ENCODE measurements around the gene CCDC17.

CCDC17 gene

GRCh38 chr1:45647248-45648021, 23.6 kb upstream of the CCDC17 start:
- no peak overlapping the region for H3K27ac ChIP-seq (ENCODE audit: low read length)
- H3K9me3 ChIP-seq (ENCODE audit: control insufficient read depth, low read depth, low read length), result no peaks in the 10 kb centered on the region
- H3K4me3 ChIP-seq (ENCODE audit: low read length), result no peak overlapping the region
- H3K27me3 ChIP-seq (ENCODE audit: control insufficient read depth, insufficient read depth, low read length), result no peaks in the 10 kb centered on the region
- peaks cover 66% of the 10 kb centered on the region for H3K36me3 ChIP-seq (ENCODE audit: control insufficient read depth, low read depth, low read length)
- H3K4me1 ChIP-seq (ENCODE audit: control insufficient read depth, low read depth, low read length), result no peaks in the 10 kb centered on the region
- no peak overlapping the region for H3K9ac ChIP-seq (ENCODE audit: low read length)

- Histone ChIP-seq H3K36me3 (ENCODE audit: control insufficient read depth, low read depth, low read length) (peaks cover 65% of the 10 kb centered on the region), H3K4me1 (ENCODE audit: control insufficient read depth, low read depth, low read length) (no peaks in the 10 kb centered on the region), H3K27ac (ENCODE audit: low read length) (no peak overlapping the region)
Measured at GRCh38 chr1:45644661-45645060, 20.8 kb upstream of the CCDC17 start.

GRCh38 chr1:45643978-45644377, 20.1 kb upstream of the CCDC17 start:
- H3K9ac ChIP-seq (ENCODE audit: low read length), result no peak overlapping the region
- H3K4me1 ChIP-seq (ENCODE audit: control insufficient read depth, low read depth, low read length), result no peaks in the 10 kb centered on the region
- no peaks in the 10 kb centered on the region for H3K9me3 ChIP-seq (ENCODE audit: control insufficient read depth, low read depth, low read length)
- peaks cover 64% of the 10 kb centered on the region for H3K36me3 ChIP-seq (ENCODE audit: control insufficient read depth, low read depth, low read length)
- H3K27ac ChIP-seq (ENCODE audit: low read length), result no peak overlapping the region
- H3K4me3 ChIP-seq (ENCODE audit: low read length), result no peak overlapping the region
- H3K27me3 ChIP-seq (ENCODE audit: control insufficient read depth, insufficient read depth, low read length), result no peaks in the 10 kb centered on the region

More at GRCh38 chr1:45644661-45645060, 20.8 kb upstream of the CCDC17 start:
- Histone ChIP-seq H3K27me3 (ENCODE audit: control insufficient read depth, insufficient read depth, low read length) (no peaks in the 10 kb centered on the region), H3K4me3 (ENCODE audit: low read length) (no peak overlapping the region), H3K9ac (ENCODE audit: low read length) (no peak overlapping the region), H3K9me3 (ENCODE audit: control insufficient read depth, low read depth, low read length) (no peaks in the 10 kb centered on the region)

- no peak overlapping the region for H3K9ac ChIP-seq (ENCODE audit: low read length)
- peaks cover 67% of the 10 kb centered on the region for H3K36me3 ChIP-seq (ENCODE audit: control insufficient read depth, low read depth, low read length)
- no peaks in the 10 kb centered on the region for H3K9me3 ChIP-seq (ENCODE audit: control insufficient read depth, low read depth, low read length)
Measured at GRCh38 chr1:45643321-45643720, 19.5 kb upstream of the CCDC17 start.

GRCh38 chr1:45640293-45640692, 16.4 kb upstream of the CCDC17 start:
- Histone ChIP-seq H3K9me3 (ENCODE audit: control insufficient read depth, low read depth, low read length) (no peaks in the 10 kb centered on the region), H3K4me1 (ENCODE audit: control insufficient read depth, low read depth, low read length) (no peaks in the 10 kb centered on the region), H3K27ac (ENCODE audit: low read length) (no peak overlapping the region), H3K9ac (ENCODE audit: low read length) (no peak overlapping the region), H3K4me3 (ENCODE audit: low read length) (no peak overlapping the region), H3K36me3 (ENCODE audit: control insufficient read depth, low read depth, low read length) (peaks cover 84% of the 10 kb centered on the region), H3K27me3 (ENCODE audit: control insufficient read depth, insufficient read depth, low read length) (no peaks in the 10 kb centered on the region)

More at GRCh38 chr1:45643321-45643720, 19.5 kb upstream of the CCDC17 start:
- no peak overlapping the region for H3K27ac ChIP-seq (ENCODE audit: low read length)
- H3K4me1 ChIP-seq (ENCODE audit: control insufficient read depth, low read depth, low read length), result no peaks in the 10 kb centered on the region
- no peaks in the 10 kb centered on the region for H3K27me3 ChIP-seq (ENCODE audit: control insufficient read depth, insufficient read depth, low read length)
- no peak overlapping the region for H3K4me3 ChIP-seq (ENCODE audit: low read length)

GRCh38 chr1:45635211-45635610, 11.4 kb upstream of the CCDC17 start:
- Histone ChIP-seq H3K9ac (ENCODE audit: low read length) (no peak overlapping the region), H3K27me3 (ENCODE audit: control insufficient read depth, insufficient read depth, low read length) (no peaks in the 10 kb centered on the region), H3K27ac (ENCODE audit: low read length) (no peak overlapping the region), H3K9me3 (ENCODE audit: control insufficient read depth, low read depth, low read length) (no peaks in the 10 kb centered on the region), H3K4me3 (ENCODE audit: low read length) (no peak overlapping the region), H3K4me1 (ENCODE audit: control insufficient read depth, low read depth, low read length) (no peaks in the 10 kb centered on the region), H3K36me3 (ENCODE audit: control insufficient read depth, low read depth, low read length) (peaks cover 92% of the 10 kb centered on the region)

GRCh38 chr1:45630429-45630828, 6.6 kb upstream of the CCDC17 start:
- H3K27me3 ChIP-seq (ENCODE audit: control insufficient read depth, insufficient read depth, low read length), result no peaks in the 10 kb centered on the region
- no peaks in the 10 kb centered on the region for H3K4me1 ChIP-seq (ENCODE audit: control insufficient read depth, low read depth, low read length)
- no peaks in the 10 kb centered on the region for H3K9me3 ChIP-seq (ENCODE audit: control insufficient read depth, low read depth, low read length)
- H3K27ac ChIP-seq (ENCODE audit: low read length), result no peak overlapping the region
- no peak overlapping the region for H3K4me3 ChIP-seq (ENCODE audit: low read length)
- H3K9ac ChIP-seq (ENCODE audit: low read length), result no peak overlapping the region
- peaks cover 82% of the 10 kb centered on the region for H3K36me3 ChIP-seq (ENCODE audit: control insufficient read depth, low read depth, low read length)

- Histone ChIP-seq H3K27ac (ENCODE audit: low read length) (no peak overlapping the region), H3K9me3 (ENCODE audit: control insufficient read depth, low read depth, low read length) (no peaks in the 10 kb centered on the region), H3K4me3 (ENCODE audit: low read length) (no peak overlapping the region), H3K27me3 (ENCODE audit: control insufficient read depth, insufficient read depth, low read length) (no peaks in the 10 kb centered on the region), H3K9ac (ENCODE audit: low read length) (no peak overlapping the region), H3K36me3 (ENCODE audit: control insufficient read depth, low read depth, low read length) (peaks cover 70% of the 10 kb centered on the region), H3K4me1 (ENCODE audit: control insufficient read depth, low read depth, low read length) (no peaks in the 10 kb centered on the region)
Measured at GRCh38 chr1:45629035-45629434, 5.2 kb upstream of the CCDC17 start.

- Histone ChIP-seq H3K9me3 (ENCODE audit: control insufficient read depth, low read depth, low read length) (no peaks in the 10 kb centered on the region), H3K36me3 (ENCODE audit: control insufficient read depth, low read depth, low read length) (peaks cover 31% of the 10 kb centered on the region), H3K4me1 (ENCODE audit: control insufficient read depth, low read depth, low read length) (no peaks in the 10 kb centered on the region), H3K9ac (ENCODE audit: low read length) (no peak overlapping the region), H3K4me3 (ENCODE audit: low read length) (no peak overlapping the region), H3K27me3 (ENCODE audit: control insufficient read depth, insufficient read depth, low read length) (no peaks in the 10 kb centered on the region), H3K27ac (ENCODE audit: low read length) (no peak overlapping the region)
Measured at GRCh38 chr1:45622524-45623394, 1.1 kb downstream of the CCDC17 start.

- H3K4me3 ChIP-seq (ENCODE audit: low read length), result no peak overlapping the region
- no peaks in the 10 kb centered on the region for H3K27me3 ChIP-seq (ENCODE audit: control insufficient read depth, insufficient read depth, low read length)
- H3K27ac ChIP-seq (ENCODE audit: low read length), result no peak overlapping the region
- H3K4me1 ChIP-seq (ENCODE audit: control insufficient read depth, low read depth, low read length), result no peaks in the 10 kb centered on the region
- peaks cover 31% of the 10 kb centered on the region for H3K36me3 ChIP-seq (ENCODE audit: control insufficient read depth, low read depth, low read length)
- no peak overlapping the region for H3K9ac ChIP-seq (ENCODE audit: low read length)
- no peaks in the 10 kb centered on the region for H3K9me3 ChIP-seq (ENCODE audit: control insufficient read depth, low read depth, low read length)
Measured at GRCh38 chr1:45621895-45622523, 1.8 kb downstream of the CCDC17 start.

GRCh38 chr1:45621501-45621836, 2.4 kb downstream of the CCDC17 start:
- H3K9ac ChIP-seq (ENCODE audit: low read length), result no peak overlapping the region
- no peak overlapping the region for H3K4me3 ChIP-seq (ENCODE audit: low read length)
- no peaks in the 10 kb centered on the region for H3K27me3 ChIP-seq (ENCODE audit: control insufficient read depth, insufficient read depth, low read length)
- no peaks in the 10 kb centered on the region for H3K9me3 ChIP-seq (ENCODE audit: control insufficient read depth, low read depth, low read length)
- H3K27ac ChIP-seq (ENCODE audit: low read length), result no peak overlapping the region
- peaks cover 35% of the 10 kb centered on the region for H3K36me3 ChIP-seq (ENCODE audit: control insufficient read depth, low read depth, low read length)
- H3K4me1 ChIP-seq (ENCODE audit: control insufficient read depth, low read depth, low read length), result no peaks in the 10 kb centered on the region

Measured in iPS-18a (cell line).